A549 (cell line): ENCODE measurements around the gene FAM199X. TPM values are rescaled to one million over a fixed set of nuclear protein-coding genes. Genes with fewer than 3 reads are reported as not detected.

Experiments used
- ATAC-seq, 2 experiments: fragments of 200-7000 bp in 1 of 2; fragments of >200 bp in 1 of 2; cut with Nextera tagmentation in 1 of 2; cut with Tn5 transposase in 1 of 2; 3 replicates each; pipeline versions ENCODE4 v1.8.0 to v1.9.1; 2018 to 2020; ENCODE audit warnings: mild to moderate bottlenecking in 1 of 2, moderate library complexity in 1 of 2
- CTCF ChIA-PET: fragments of 300-600 bp; sonication (Branson Sonifier 250); formaldehyde crosslinking; extraction: SDS; loops from one replicate; lab custom pipeline; 2021; ENCODE audit warnings: antibody characterized with exemption, inconsistent platforms; lab: Yijun Ruan, JAX
- POLR2A ChIA-PET: fragments of 350-600 bp; formaldehyde crosslinking; extraction: SDS; loops from one replicate; lab custom pipeline; 2021; ENCODE audit warnings: antibody characterized with exemption, inconsistent platforms; lab: Yijun Ruan, JAX
- DNase-seq, 2 experiments: peaks; one replicate each; pipeline versions ENCODE4 v3.0.0 to v3.0.0-alpha.2; 2011 to 2016; ENCODE audit warnings: low read depth in 1 of 2, low spot score in 1 of 2
- FAIRE-seq: peaks from 2 replicates; lab custom pipeline; 2011; peaks lifted over from hg19 to GRCh38; lab: Jason Lieb, UNC
- H3K27ac ChIP-seq, 2 experiments: fragments of >200 bp; sonication (Bioruptor Twin); formaldehyde crosslinking; 3 replicates each; pipeline ENCODE4 v1.5.1; 2016 to 2017
- H3K4me1 ChIP-seq: fragments of >200 bp; sonication (Bioruptor Twin); formaldehyde crosslinking; 3 replicates; pipeline ENCODE4 v1.6.1; 2016
- H3K4me2 ChIP-seq: fragments of >200 bp; sonication (Bioruptor Twin); formaldehyde crosslinking; 3 replicates; pipeline ENCODE4 v1.6.1; 2016
- H3K4me3 ChIP-seq: fragments of >200 bp; sonication (Bioruptor Twin); formaldehyde crosslinking; 3 replicates; pipeline ENCODE4 v1.5.1; 2016
- H3K9me3 ChIP-seq: fragments of >200 bp; sonication (Bioruptor Twin); formaldehyde crosslinking; 3 replicates; pipeline ENCODE4 v1.6.1; 2016
- BHLHE40 ChIP-seq: IDR thresholded peaks from 2 replicates; pipeline ENCODE4 v1.6.1; 2012; ENCODE audit warnings: low read depth, low read length, inconsistent platforms
- CHD4 ChIP-seq: fragments of 200-600 bp; sonication (generic); IDR thresholded peaks from 2 replicates; pipeline ENCODE4 v1.6.1; 2016; ENCODE audit warnings: antibody characterized with exemption, mild to moderate bottlenecking, borderline replicate concordance
- CTCF ChIP-seq: fragments of >200 bp; sonication (Bioruptor Twin); formaldehyde crosslinking; IDR thresholded peaks from 3 replicates; pipeline ENCODE4 v1.5.1; 2016
- EHF ChIP-seq: fragments of 250-450 bp; sonication (Bioruptor Pico); IDR thresholded peaks from 2 replicates; pipeline ENCODE4 v1.5.0; 2020; ENCODE audit warnings: mild to moderate bottlenecking
- EHMT2 ChIP-seq: fragments of 200-600 bp; sonication (generic); IDR thresholded peaks from 2 replicates; pipeline ENCODE4 v1.6.1; 2016; ENCODE audit warnings: antibody characterized with exemption, low read depth, mild to moderate bottlenecking, moderate library complexity
- ELK1 ChIP-seq: fragments of 150-350 bp; IDR thresholded peaks from 2 replicates; pipeline ENCODE4 v1.6.1; 2014; ENCODE audit warnings: low read depth, mild to moderate bottlenecking, low read length
- FOSL2 ChIP-seq, 2 experiments: fragments of 450-650 bp in 1 of 2; fragments of >200 bp in 1 of 2; sonication (Bioruptor Twin) in 1 of 2; formaldehyde crosslinking; IDR thresholded peaks; 2 replicates each; pipeline versions ENCODE4 v1.5.0 to v1.6.1; 2016 to 2020; ENCODE audit warnings: mild to moderate bottlenecking in 1 of 2, moderate library complexity in 1 of 2
- FOXS1 ChIP-seq: fragments of 250-450 bp; sonication (Bioruptor Pico); IDR thresholded peaks from 2 replicates; pipeline ENCODE4 v1.5.0; 2020; ENCODE audit warnings: mild to moderate bottlenecking, moderate library complexity
- HDAC2 ChIP-seq: fragments of 200-600 bp; sonication (generic); IDR thresholded peaks from 2 replicates; pipeline ENCODE4 v1.6.1; 2016
- HEYL ChIP-seq: fragments of 250-450 bp; sonication (Bioruptor Pico); IDR thresholded peaks from 2 replicates; pipeline ENCODE4 v1.8.0; 2021; ENCODE audit warnings: mild to moderate bottlenecking, moderate library complexity
- HOXA7 ChIP-seq: fragments of 250-450 bp; sonication (Bioruptor Pico); IDR thresholded peaks from 2 replicates; pipeline ENCODE4 v1.5.0; 2020; ENCODE audit warnings: mild to moderate bottlenecking, moderate library complexity
- HOXB5 ChIP-seq: fragments of 250-450 bp; sonication (Bioruptor Pico); IDR thresholded peaks from 2 replicates; pipeline ENCODE4 v1.5.0; 2020; ENCODE audit warnings: mild to moderate bottlenecking, moderate library complexity
- JUN ChIP-seq, 2 experiments: fragments of >200 bp; sonication (Bioruptor Twin); formaldehyde crosslinking; IDR thresholded peaks; 2 replicates in 1 of 2; 3 replicates in 1 of 2; pipeline ENCODE4 v1.6.1; 2016 to 2017
- JUNB ChIP-seq: fragments of >200 bp; sonication (Bioruptor Twin); formaldehyde crosslinking; IDR thresholded peaks from 2 replicates; pipeline ENCODE4 v1.6.1; 2016
- MAX ChIP-seq: IDR thresholded peaks from 2 replicates; pipeline ENCODE4 v1.6.1; 2012
- MAZ ChIP-seq: fragments of 150-350 bp; IDR thresholded peaks from 2 replicates; pipeline ENCODE4 v1.6.1; 2014; ENCODE audit warnings: antibody characterized with exemption, low read depth, low read length, borderline replicate concordance
- MYC ChIP-seq: IDR thresholded peaks from 2 replicates; pipeline ENCODE4 v1.6.1; 2012; ENCODE audit warnings: mild to moderate bottlenecking, inconsistent platforms, low read length, improper control_type of control experiment, borderline replicate concordance
- NPAS2 ChIP-seq: fragments of 250-450 bp; sonication (Bioruptor Pico); IDR thresholded peaks from 2 replicates; pipeline ENCODE4 v1.8.0; 2022; ENCODE audit warnings: mild to moderate bottlenecking, moderate library complexity, borderline replicate concordance
- PBX3 ChIP-seq: IDR thresholded peaks from 2 replicates; pipeline ENCODE4 v1.6.1; 2012
- PHF8 ChIP-seq: fragments of 200-600 bp; sonication (generic); IDR thresholded peaks from 2 replicates; pipeline ENCODE4 v1.6.1; 2016; ENCODE audit warnings: low read depth, mild to moderate bottlenecking, antibody characterized with exemption, moderate library complexity, borderline replicate concordance
- RAD21 ChIP-seq, 2 experiments: fragments of >200 bp in 1 of 2; sonication (Bioruptor Twin) in 1 of 2; formaldehyde crosslinking in 1 of 2; IDR thresholded peaks in 1 of 2; conservative IDR thresholded peaks in 1 of 2; 2 replicates in 1 of 2; 3 replicates in 1 of 2; pipeline ENCODE4 v1.6.1; 2012 to 2018; ENCODE audit warnings: inconsistent platforms in 1 of 2
- RFX5 ChIP-seq: fragments of 450-650 bp; IDR thresholded peaks from 2 replicates; pipeline ENCODE4 v1.7.1; 2014; ENCODE audit warnings: antibody characterized with exemption, mild to moderate bottlenecking, moderate library complexity
- RNF2 ChIP-seq: fragments of 200-600 bp; sonication (generic); IDR thresholded peaks from 2 replicates; pipeline ENCODE4 v1.6.1; 2016; ENCODE audit warnings: low read depth, mild to moderate bottlenecking, antibody characterized with exemption, moderate library complexity, borderline replicate concordance
- SREBF2 ChIP-seq: fragments of 450-650 bp; IDR thresholded peaks from 2 replicates; pipeline ENCODE4 v1.6.1; 2014; ENCODE audit warnings: mild to moderate bottlenecking, moderate library complexity
- TFCP2L1 ChIP-seq: fragments of 250-450 bp; sonication (Bioruptor Pico); IDR thresholded peaks from 2 replicates; pipeline ENCODE4 v1.5.0; 2021; ENCODE audit warnings: mild to moderate bottlenecking
- ZSCAN20 ChIP-seq: fragments of 250-450 bp; sonication (Bioruptor Pico); IDR thresholded peaks from 2 replicates; pipeline ENCODE4 v1.8.0; 2022; ENCODE audit warnings: mild to moderate bottlenecking, moderate library complexity
- WGBS: methylation state at CpG from one replicate; pipeline ENCODE4 v1.1.6; 2017; ENCODE audit errors: missing lambda C conversion rate; 5-methylcytosine and 5-hydroxymethylcytosine counted together
- polyA plus RNA-seq, 4 experiments: library from polyadenylated mRNA; depleted of rRNA in 3 of 4; stranded (reverse); fragments of >200 nt; fragmentation: RNase III in 1 of 4; extraction: RNeasy Plus Mini Kit Qiagen cat#74134 plus additional on column Dnase treatment in 1 of 4; gene quantifications; 2 replicates in 3 of 4; 3 replicates in 1 of 4; pipeline ENCODE4 v1.2.3, GENCODE V29; 2011 to 2017
- TF ChIP-seq, protein P1 (sequence below): fragments of >200 bp; sonication (Bioruptor Twin); formaldehyde crosslinking; IDR thresholded peaks from 3 replicates; pipeline ENCODE4 v1.6.1; 2016
- TF ChIP-seq, protein P2 (sequence below): fragments of 450-650 bp; IDR thresholded peaks from 2 replicates; pipeline ENCODE4 v1.6.1; 2014; ENCODE audit warnings: antibody characterized with exemption

Gene FAM199X
- polyA plus RNA-seq, 2 of the 4 experiments (the other 2 are of a cell fraction): 20.1 to 26.4 TPM

DNA sequence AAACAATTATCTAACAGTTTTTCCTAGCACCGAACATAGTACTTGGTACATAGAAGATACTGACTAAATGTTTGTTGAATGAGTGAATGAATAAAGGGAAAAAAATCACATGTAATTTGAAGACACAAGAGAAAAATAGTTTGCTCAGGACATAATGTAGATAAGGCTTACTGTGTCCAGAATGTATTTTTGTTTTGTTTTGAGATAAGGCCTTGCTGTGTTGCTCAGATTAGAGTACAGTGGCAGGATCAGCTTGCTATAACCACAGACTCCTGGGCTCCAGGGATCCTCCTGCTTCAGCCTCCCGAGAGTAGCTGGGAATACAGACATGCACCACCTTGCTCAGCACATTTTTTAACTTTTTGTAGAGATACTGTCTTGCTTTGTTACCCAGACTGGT is 6.5 kb downstream of the FAM199X start (continued):
- no peak for TF ChIP-seq BHLHE40
- TF ChIP-seq HDAC2: no peak
- no peak for TF ChIP-seq CHD4

GRCh38 chrX:104173841-104174240 is 7.6 kb downstream of the FAM199X start:
- H3K9me3 ChIP-seq: no peaks in the 10 kb centered on the region
- POLR2A ChIA-PET: no interaction called here
- H3K4me2 ChIP-seq: no peak overlapping the region
- H3K27ac ChIP-seq: no peak overlapping the region
- ATAC-seq (no peak), DNase-seq (no peak), FAIRE-seq (no peak)
- peaks cover 9% of the 10 kb centered on the region; the same call in 2 of the 3 replicates for H3K4me1 ChIP-seq
- TF ChIP-seq JUN (IDR thresholded peaks at IDR 0.05) (no peak), HOXA7 (no peak), ZSCAN20 (CRISPR knock-in tag) (no peak), JUNB (no peak), HOXB5 (no peak), SREBF2 (no peak), EHF (no peak), RNF2 (no peak), MYC (no peak), FOXS1 (CRISPR knock-in tag) (no peak), MAX (no peak), NPAS2 (CRISPR knock-in tag) (no peak), EHMT2 (no peak)
- no peak overlapping the region for H3K4me3 ChIP-seq
- 95% methylated on average over 6 of the region's 6 CpGs for WGBS
- CTCF ChIA-PET: interaction anchor here (0.6 kb wide), 1 partner anchor 9 kb away, joined by 3 read pairs; no protein-coding TSS in a partner anchor

- peak; percentile 43 for FAIRE-seq
- POLR2A ChIA-PET: no interaction called here
- CTCF ChIA-PET: interaction anchor here (0.9 kb wide), 1 partner anchor 10 kb away, joined by 3 read pairs; no protein-coding TSS in a partner anchor
- TF ChIP-seq NPAS2 (CRISPR knock-in tag) (no peak), FOXS1 (CRISPR knock-in tag) (no peak), HEYL (no peak), RAD21 (conservative IDR thresholded peaks at IDR 0.05 in 1 of 2, IDR thresholded peaks at IDR 0.05 in 1 of 2) (no peak), TFCP2L1 (CRISPR knock-in tag) (no peak), ELK1 (no peak), MAZ (no peak), RFX5 (no peak), JUNB (no peak), FOSL2 (IDR thresholded peaks at IDR 0.05) (no peak), FOSL2 (CRISPR knock-in tag; IDR thresholded peaks at IDR 0.05) (no peak), CTCF (no peak), BHLHE40 (no peak), RNF2 (no peak), PBX3 (no peak), HOXA7 (no peak), PHF8 (no peak)
- TF ChIP-seq, protein P1, sequence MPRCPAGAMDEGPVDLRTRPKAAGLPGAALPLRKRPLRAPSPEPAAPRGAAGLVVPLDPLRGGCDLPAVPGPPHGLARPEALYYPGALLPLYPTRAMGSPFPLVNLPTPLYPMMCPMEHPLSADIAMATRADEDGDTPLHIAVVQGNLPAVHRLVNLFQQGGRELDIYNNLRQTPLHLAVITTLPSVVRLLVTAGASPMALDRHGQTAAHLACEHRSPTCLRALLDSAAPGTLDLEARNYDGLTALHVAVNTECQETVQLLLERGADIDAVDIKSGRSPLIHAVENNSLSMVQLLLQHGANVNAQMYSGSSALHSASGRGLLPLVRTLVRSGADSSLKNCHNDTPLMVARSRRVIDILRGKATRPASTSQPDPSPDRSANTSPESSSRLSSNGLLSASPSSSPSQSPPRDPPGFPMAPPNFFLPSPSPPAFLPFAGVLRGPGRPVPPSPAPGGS: no peak
- TF ChIP-seq, protein P2, sequence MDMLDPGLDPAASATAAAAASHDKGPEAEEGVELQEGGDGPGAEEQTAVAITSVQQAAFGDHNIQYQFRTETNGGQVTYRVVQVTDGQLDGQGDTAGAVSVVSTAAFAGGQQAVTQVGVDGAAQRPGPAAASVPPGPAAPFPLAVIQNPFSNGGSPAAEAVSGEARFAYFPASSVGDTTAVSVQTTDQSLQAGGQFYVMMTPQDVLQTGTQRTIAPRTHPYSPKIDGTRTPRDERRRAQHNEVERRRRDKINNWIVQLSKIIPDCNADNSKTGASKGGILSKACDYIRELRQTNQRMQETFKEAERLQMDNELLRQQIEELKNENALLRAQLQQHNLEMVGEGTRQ: no peak
Observed at GRCh38 chrX:104183685-104184084, 17.4 kb downstream of the FAM199X start.

More at GRCh38 chrX:104183685-104184084, 17.4 kb downstream of the FAM199X start:
- DNase-seq: no peak
- no peaks in the 10 kb centered on the region for H3K9me3 ChIP-seq
- H3K4me2 ChIP-seq: no peak overlapping the region
- H3K27ac ChIP-seq: no peak overlapping the region
- 94% methylated on average over 4 of the region's 4 CpGs for WGBS
- ATAC-seq: no peak
- no peaks in the 10 kb centered on the region for H3K4me1 ChIP-seq
- no peak overlapping the region for H3K4me3 ChIP-seq
